ENCODE data around the gene DIPK1C.

DIPK1C gene

DNA sequence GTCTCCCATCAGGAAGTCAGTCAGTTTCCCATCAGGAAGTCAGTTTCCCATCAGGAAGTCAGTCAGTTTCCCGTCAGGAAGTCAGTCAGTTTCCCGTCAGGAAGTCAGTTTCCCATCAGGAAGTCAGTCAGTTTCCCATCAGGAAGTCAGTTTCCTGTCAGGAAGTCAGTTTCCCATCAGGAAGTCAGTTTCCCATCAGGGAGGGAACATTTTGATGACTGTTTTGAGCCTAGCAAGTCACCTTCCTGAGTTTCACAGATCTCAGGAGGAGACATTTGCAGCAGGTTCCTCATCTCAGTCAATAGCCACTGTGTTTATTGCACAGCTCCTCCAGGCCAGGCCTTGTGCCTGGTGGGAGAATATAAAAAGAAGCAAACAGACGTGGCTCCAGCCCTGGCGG lies 31.9 kb downstream of the DIPK1C start:
- TF ChIP-seq, protein P1, sequence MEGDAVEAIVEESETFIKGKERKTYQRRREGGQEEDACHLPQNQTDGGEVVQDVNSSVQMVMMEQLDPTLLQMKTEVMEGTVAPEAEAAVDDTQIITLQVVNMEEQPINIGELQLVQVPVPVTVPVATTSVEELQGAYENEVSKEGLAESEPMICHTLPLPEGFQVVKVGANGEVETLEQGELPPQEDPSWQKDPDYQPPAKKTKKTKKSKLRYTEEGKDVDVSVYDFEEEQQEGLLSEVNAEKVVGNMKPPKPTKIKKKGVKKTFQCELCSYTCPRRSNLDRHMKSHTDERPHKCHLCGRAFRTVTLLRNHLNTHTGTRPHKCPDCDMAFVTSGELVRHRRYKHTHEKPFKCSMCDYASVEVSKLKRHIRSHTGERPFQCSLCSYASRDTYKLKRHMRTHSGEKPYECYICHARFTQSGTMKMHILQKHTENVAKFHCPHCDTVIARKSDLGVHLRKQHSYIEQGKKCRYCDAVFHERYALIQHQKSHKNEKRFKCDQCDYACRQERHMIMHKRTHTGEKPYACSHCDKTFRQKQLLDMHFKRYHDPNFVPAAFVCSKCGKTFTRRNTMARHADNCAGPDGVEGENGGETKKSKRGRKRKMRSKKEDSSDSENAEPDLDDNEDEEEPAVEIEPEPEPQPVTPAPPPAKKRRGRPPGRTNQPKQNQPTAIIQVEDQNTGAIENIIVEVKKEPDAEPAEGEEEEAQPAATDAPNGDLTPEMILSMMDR (IDR thresholded peaks at IDR 0.05; ENCODE audit: low read depth, low read length, missing control alignments) = no peak
- no peak overlapping the region for H3K4me3 ChIP-seq (ENCODE audit: low read depth, low read length)
- no peak for DNase-seq (ENCODE audit: low read depth)

DNA sequence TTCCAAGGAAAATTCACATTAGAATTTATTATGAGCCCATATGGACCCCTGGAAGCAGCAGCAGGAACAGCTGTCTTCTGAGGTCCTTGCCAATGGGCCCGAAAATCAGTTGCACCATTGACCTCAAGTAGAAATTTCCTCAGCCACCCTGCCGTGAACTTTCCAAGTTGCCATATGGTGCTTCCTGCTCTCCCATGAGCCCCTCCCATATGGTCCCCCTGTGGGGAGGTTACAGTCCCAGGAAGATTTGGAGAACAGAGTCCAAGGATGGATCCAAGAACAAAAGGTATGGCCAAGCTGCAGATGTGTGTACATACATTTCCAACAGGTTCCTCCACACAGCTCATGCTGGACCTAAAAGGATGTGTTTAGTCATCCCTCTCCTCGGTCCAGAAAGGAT lies 34.6 kb downstream of the DIPK1C start:
- no peak overlapping the region for H3K4me3 ChIP-seq (ENCODE audit: low read depth, low read length)
- TF ChIP-seq, protein P1 (IDR thresholded peaks at IDR 0.05; ENCODE audit: low read depth, low read length, missing control alignments) = no peak
- no peak for DNase-seq (ENCODE audit: low read depth)

DNA sequence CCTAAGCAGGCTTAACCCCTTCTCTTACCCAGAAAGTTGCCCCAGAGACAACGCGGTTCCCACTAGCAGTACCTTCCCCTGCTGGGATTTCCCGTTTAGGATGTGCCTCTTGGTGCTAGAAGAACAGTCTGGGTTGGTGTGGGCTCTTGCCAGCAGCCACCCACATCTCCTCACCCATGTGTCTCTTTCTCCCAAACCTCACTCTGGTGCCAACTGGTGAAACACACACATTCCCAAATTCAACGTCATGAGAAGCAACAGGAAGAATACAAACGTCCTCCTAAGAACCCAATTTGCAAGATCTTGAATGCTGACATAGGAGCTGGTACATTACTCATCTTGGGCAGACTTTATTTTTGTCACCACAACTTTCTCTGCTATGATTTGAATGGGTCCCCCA lies 36.2 kb downstream of the DIPK1C start:
- DNase-seq (ENCODE audit: low read depth) = no peak
- no peak overlapping the region for H3K4me3 ChIP-seq (ENCODE audit: low read depth, low read length)
- TF ChIP-seq, protein P1 (IDR thresholded peaks at IDR 0.05; ENCODE audit: low read depth, low read length, missing control alignments) = no peak

GRCh38 chr18:74420481-74420880 lies 36.6 kb downstream of the DIPK1C start:
- TF ChIP-seq, protein P1 (IDR thresholded peaks at IDR 0.05; ENCODE audit: low read depth, low read length, missing control alignments) = no peak
- H3K4me3 ChIP-seq (ENCODE audit: low read depth, low read length) = no peak overlapping the region

DNA sequence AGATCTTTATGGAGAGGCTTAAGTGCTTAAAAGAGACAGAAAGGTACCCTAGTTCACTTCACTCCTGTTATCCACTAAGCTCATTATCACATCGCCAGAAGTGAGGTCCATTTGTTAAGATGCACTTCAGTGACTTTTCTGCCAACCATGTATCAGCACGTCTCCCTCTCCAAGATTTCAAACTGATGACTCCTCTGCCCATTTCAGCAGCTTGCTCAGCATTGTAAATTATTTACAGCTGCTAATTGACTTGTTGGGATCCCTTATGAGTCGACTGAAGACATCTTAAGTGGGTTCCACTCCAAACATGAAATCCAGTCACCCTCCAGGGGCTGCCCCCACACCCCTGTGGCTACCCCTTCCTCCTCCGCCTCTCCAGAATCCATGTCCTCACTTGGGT lies 37.3 kb downstream of the DIPK1C start:
- H3K4me3 ChIP-seq (ENCODE audit: low read depth, low read length) = no peak overlapping the region
- no peak for DNase-seq (ENCODE audit: low read depth)

More at GRCh38 chr18:74420481-74420880, 36.6 kb downstream of the DIPK1C start:
- DNase-seq (ENCODE audit: low read depth) = no peak

DNA sequence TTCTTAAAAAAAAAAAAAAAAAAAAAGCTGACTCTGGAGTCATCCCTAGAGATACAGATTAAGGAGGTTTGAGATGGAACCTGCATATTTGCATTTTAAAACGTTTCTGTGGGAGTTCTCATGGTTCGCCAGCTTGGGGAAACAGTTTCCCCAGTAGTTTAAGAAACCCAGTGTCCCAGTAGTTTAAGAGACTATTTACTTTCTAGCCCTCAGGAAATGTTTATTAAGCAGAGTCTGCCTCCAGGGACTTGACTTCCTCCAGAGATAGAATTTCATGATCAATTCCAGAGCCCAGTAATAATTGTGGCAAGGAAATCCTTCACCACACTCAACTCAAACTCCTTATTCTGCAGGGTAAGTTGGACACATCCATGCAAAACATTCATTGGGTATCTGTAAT lies 39.1 kb downstream of the DIPK1C start:
- DNase-seq (ENCODE audit: low read depth) = no peak
- H3K4me3 ChIP-seq (ENCODE audit: low read depth, low read length) = no peak overlapping the region
- TF ChIP-seq, protein P1 (IDR thresholded peaks at IDR 0.05; ENCODE audit: low read depth, low read length, missing control alignments) = no peak

More for the DNA sequence above, 37.3 kb downstream of the DIPK1C start:
- TF ChIP-seq, protein P1 (IDR thresholded peaks at IDR 0.05; ENCODE audit: low read depth, low read length, missing control alignments) = no peak

GRCh38 chr18:74416124-74416523 lies 41.0 kb downstream of the DIPK1C start:
- DNase-seq (ENCODE audit: low read depth) = no peak
- TF ChIP-seq, protein P1 (IDR thresholded peaks at IDR 0.05; ENCODE audit: low read depth, low read length, missing control alignments) = no peak
- no peak overlapping the region for H3K4me3 ChIP-seq (ENCODE audit: low read depth, low read length)

Measured in GM12864 (cell line).